ENCODE measurements around the gene NRXN2. TPM values are rescaled to one million over a fixed set of nuclear protein-coding genes. Genes with fewer than 3 reads are reported as not detected.

The NRXN2 gene
- total and polyA plus RNA-seq, 9 donors = 11.8 to 41.8 (median 30.5) TPM

GRCh38 chr11:64654439-64654838, 68.6 kb downstream of the NRXN2 start:
- no peak overlapping the region for H3K27ac ChIP-seq (ENCODE audit: low read length)
- no peak for DNase-seq

GRCh38 chr11:64653388-64653973, 69.5 kb downstream of the NRXN2 start:
- no peak overlapping the region for H3K27ac ChIP-seq (ENCODE audit: low read length)
- DNase-seq = no peak
- H3K4me3 ChIP-seq (ENCODE audit: low read length) = no peak overlapping the region
- H3K27me3 ChIP-seq (ENCODE audit: control insufficient read depth, insufficient read depth, low read length) = peaks cover 2% of the 10 kb centered on the region
- H3K36me3 ChIP-seq (ENCODE audit: control insufficient read depth, insufficient read depth, low read length) = no peaks in the 10 kb centered on the region
- no CpG with 5 or more reads among the region's 13 CpGs for WGBS (ENCODE audit: insufficient coverage)
- H3K9me3 ChIP-seq (replicated peaks; ENCODE audit: control insufficient read depth, low read depth, low read length) = no peaks in the 10 kb centered on the region
- peaks cover 22% of the 10 kb centered on the region for H3K4me1 ChIP-seq (ENCODE audit: control insufficient read depth, insufficient read depth, low read length)

More at GRCh38 chr11:64654439-64654838, 68.6 kb downstream of the NRXN2 start:
- no peaks in the 10 kb centered on the region for H3K27me3 ChIP-seq (ENCODE audit: control insufficient read depth, insufficient read depth, low read length)
- H3K36me3 ChIP-seq (ENCODE audit: control insufficient read depth, insufficient read depth, low read length) = no peaks in the 10 kb centered on the region
- H3K4me1 ChIP-seq (ENCODE audit: control insufficient read depth, insufficient read depth, low read length) = peaks cover 15% of the 10 kb centered on the region
- no peaks in the 10 kb centered on the region for H3K9me3 ChIP-seq (replicated peaks; ENCODE audit: control insufficient read depth, low read depth, low read length)
- WGBS (ENCODE audit: insufficient coverage) = 75% methylated on average over 4 of the region's 4 CpGs
- no peak overlapping the region for H3K4me3 ChIP-seq (ENCODE audit: low read length)

- 35% methylated on average over 7 of the region's 13 CpGs for WGBS (ENCODE audit: insufficient coverage)
- Histone ChIP-seq H3K9me3 (replicated peaks; ENCODE audit: control insufficient read depth, low read depth, low read length) (no peaks in the 10 kb centered on the region), H3K4me3 (ENCODE audit: low read length) (no peak overlapping the region), H3K4me1 (ENCODE audit: control insufficient read depth, insufficient read depth, low read length) (peaks cover 29% of the 10 kb centered on the region), H3K27me3 (ENCODE audit: control insufficient read depth, insufficient read depth, low read length) (peaks cover 4% of the 10 kb centered on the region), H3K36me3 (ENCODE audit: control insufficient read depth, insufficient read depth, low read length) (no peaks in the 10 kb centered on the region), H3K27ac (ENCODE audit: low read length) (no peak overlapping the region)
- DNase-seq = peak; percentile 85
These were observed 70.2 kb downstream of the NRXN2 start for GRCh38 chr11:64652586-64653387.

GRCh38 chr11:64650923-64651523, 72.0 kb downstream of the NRXN2 start:
- Histone ChIP-seq H3K4me3 (ENCODE audit: low read length) (no peak overlapping the region), H3K27me3 (ENCODE audit: control insufficient read depth, insufficient read depth, low read length) (peaks cover 5% of the 10 kb centered on the region), H3K36me3 (ENCODE audit: control insufficient read depth, insufficient read depth, low read length) (no peaks in the 10 kb centered on the region), H3K9me3 (replicated peaks; ENCODE audit: control insufficient read depth, low read depth, low read length) (no peaks in the 10 kb centered on the region), H3K4me1 (ENCODE audit: control insufficient read depth, insufficient read depth, low read length) (peaks cover 41% of the 10 kb centered on the region), H3K27ac (ENCODE audit: low read length) (no peak overlapping the region)
- DNase-seq = no peak
- WGBS (ENCODE audit: insufficient coverage) = 69% methylated on average over 13 of the region's 18 CpGs

- H3K27me3 ChIP-seq (ENCODE audit: control insufficient read depth, insufficient read depth, low read length) = peaks cover 23% of the 10 kb centered on the region
- no peaks in the 10 kb centered on the region for H3K36me3 ChIP-seq (ENCODE audit: control insufficient read depth, insufficient read depth, low read length)
- H3K4me1 ChIP-seq (ENCODE audit: control insufficient read depth, insufficient read depth, low read length) = peaks cover 47% of the 10 kb centered on the region
- H3K27ac ChIP-seq (ENCODE audit: low read length) = no peak overlapping the region
- peak; percentile 69 for DNase-seq
- H3K9me3 ChIP-seq (replicated peaks; ENCODE audit: control insufficient read depth, low read depth, low read length) = no peaks in the 10 kb centered on the region
- WGBS (ENCODE audit: insufficient coverage) = 15% methylated on average over 5 of the region's 6 CpGs
- no peak overlapping the region for H3K4me3 ChIP-seq (ENCODE audit: low read length)
These were observed 73.7 kb downstream of the NRXN2 start for GRCh38 chr11:64649291-64649697.

- DNase-seq = no peak
- Histone ChIP-seq H3K9me3 (replicated peaks; ENCODE audit: control insufficient read depth, low read depth, low read length) (no peaks in the 10 kb centered on the region), H3K27ac (ENCODE audit: low read length) (no peak overlapping the region), H3K27me3 (ENCODE audit: control insufficient read depth, insufficient read depth, low read length) (peaks cover 30% of the 10 kb centered on the region), H3K4me3 (ENCODE audit: low read length) (no peak overlapping the region), H3K4me1 (ENCODE audit: control insufficient read depth, insufficient read depth, low read length) (peaks cover 53% of the 10 kb centered on the region), H3K36me3 (ENCODE audit: control insufficient read depth, insufficient read depth, low read length) (no peaks in the 10 kb centered on the region)
- 90% methylated on average over 8 of the region's 9 CpGs for WGBS (ENCODE audit: insufficient coverage)
These were observed 74.4 kb downstream of the NRXN2 start for GRCh38 chr11:64648551-64648950.

- no peak overlapping the region for H3K4me3 ChIP-seq (ENCODE audit: low read length)
- no peaks in the 10 kb centered on the region for H3K9me3 ChIP-seq (replicated peaks; ENCODE audit: control insufficient read depth, low read depth, low read length)
- peak; percentile 58 for DNase-seq
- H3K36me3 ChIP-seq (ENCODE audit: control insufficient read depth, insufficient read depth, low read length) = no peaks in the 10 kb centered on the region
- peaks cover 46% of the 10 kb centered on the region for H3K4me1 ChIP-seq (ENCODE audit: control insufficient read depth, insufficient read depth, low read length)
- peaks cover 39% of the 10 kb centered on the region for H3K27me3 ChIP-seq (ENCODE audit: control insufficient read depth, insufficient read depth, low read length)
- 57% methylated on average over 4 of the region's 9 CpGs for WGBS (ENCODE audit: insufficient coverage)
- no peak overlapping the region for H3K27ac ChIP-seq (ENCODE audit: low read length)
These were observed 75.8 kb downstream of the NRXN2 start for GRCh38 chr11:64647019-64647779.

GRCh38 chr11:64644647-64645275, 78.2 kb downstream of the NRXN2 start:
- H3K4me3 ChIP-seq (ENCODE audit: low read length) = no peak overlapping the region
- DNase-seq = no peak
- peaks cover 46% of the 10 kb centered on the region for H3K4me1 ChIP-seq (ENCODE audit: control insufficient read depth, insufficient read depth, low read length)
- no peak overlapping the region for H3K27ac ChIP-seq (ENCODE audit: low read length)
- H3K27me3 ChIP-seq (ENCODE audit: control insufficient read depth, insufficient read depth, low read length) = peaks cover 62% of the 10 kb centered on the region
- 16% methylated on average over 8 of the region's 11 CpGs for WGBS (ENCODE audit: insufficient coverage)
- H3K36me3 ChIP-seq (ENCODE audit: control insufficient read depth, insufficient read depth, low read length) = no peaks in the 10 kb centered on the region
- H3K9me3 ChIP-seq (replicated peaks; ENCODE audit: control insufficient read depth, low read depth, low read length) = no peaks in the 10 kb centered on the region

GRCh38 chr11:64643920-64644646, 78.9 kb downstream of the NRXN2 start:
- Histone ChIP-seq H3K36me3 (ENCODE audit: control insufficient read depth, insufficient read depth, low read length) (no peaks in the 10 kb centered on the region), H3K27ac (ENCODE audit: low read length) (no peak overlapping the region), H3K4me1 (ENCODE audit: control insufficient read depth, insufficient read depth, low read length) (peaks cover 41% of the 10 kb centered on the region), H3K4me3 (ENCODE audit: low read length) (peak overlapping the region; percentile 13), H3K9me3 (replicated peaks; ENCODE audit: control insufficient read depth, low read depth, low read length) (no peaks in the 10 kb centered on the region), H3K27me3 (ENCODE audit: control insufficient read depth, insufficient read depth, low read length) (peaks cover 69% of the 10 kb centered on the region)
- no peak for DNase-seq
- 13% methylated on average over 19 of the region's 19 CpGs for WGBS (ENCODE audit: insufficient coverage)

Measured in muscle of leg (tissue), 11 donors.